Adrenal gland (tissue), 5 donors: ENCODE results near the gene DCHS2.

Experiments
- CTCF ChIP-seq, 6 experiments: fragments of 450-650 bp in 4 of 6; fragments of 200-600 bp in 2 of 6; sonication (generic) in 1 of 6; IDR thresholded peaks; 1 replicate in 5 of 6; 2 replicates in 1 of 6; pipeline versions ENCODE4 v1.5.1 to v1.8.0; 2016 to 2021; ENCODE audit warnings: antibody characterized with exemption in 6 of 6, mild to moderate bottlenecking in 2 of 6, moderate library complexity in 1 of 6
- POLR2A ChIP-seq, 2 donors: fragments of 450-650 bp; IDR thresholded peaks; one replicate each; pipeline ENCODE4 v1.6.1; 2017; ENCODE audit warnings: antibody characterized with exemption in 2 of 2, mild to moderate bottlenecking in 2 of 2, moderate library complexity in 1 of 2
- donor health status: DM: no; HTN: no; CAD: no.

- TF ChIP-seq CTCF (IDR thresholded peaks at IDR 0.05) (no peak), POLR2A (IDR thresholded peaks at IDR 0.05) (no peak)
Observed at GRCh38 chr4:154466336-154466735, 25.3 kb downstream of the DCHS2 start.
